Measurements from ENCODE around the gene CHIC1.
"Not testable (repeated sequence)": the region's sequence is repeated elsewhere in the genome, so short reads cannot be mapped to it uniquely, and the experiment has no call there.

The CHIC1 gene

DNA sequence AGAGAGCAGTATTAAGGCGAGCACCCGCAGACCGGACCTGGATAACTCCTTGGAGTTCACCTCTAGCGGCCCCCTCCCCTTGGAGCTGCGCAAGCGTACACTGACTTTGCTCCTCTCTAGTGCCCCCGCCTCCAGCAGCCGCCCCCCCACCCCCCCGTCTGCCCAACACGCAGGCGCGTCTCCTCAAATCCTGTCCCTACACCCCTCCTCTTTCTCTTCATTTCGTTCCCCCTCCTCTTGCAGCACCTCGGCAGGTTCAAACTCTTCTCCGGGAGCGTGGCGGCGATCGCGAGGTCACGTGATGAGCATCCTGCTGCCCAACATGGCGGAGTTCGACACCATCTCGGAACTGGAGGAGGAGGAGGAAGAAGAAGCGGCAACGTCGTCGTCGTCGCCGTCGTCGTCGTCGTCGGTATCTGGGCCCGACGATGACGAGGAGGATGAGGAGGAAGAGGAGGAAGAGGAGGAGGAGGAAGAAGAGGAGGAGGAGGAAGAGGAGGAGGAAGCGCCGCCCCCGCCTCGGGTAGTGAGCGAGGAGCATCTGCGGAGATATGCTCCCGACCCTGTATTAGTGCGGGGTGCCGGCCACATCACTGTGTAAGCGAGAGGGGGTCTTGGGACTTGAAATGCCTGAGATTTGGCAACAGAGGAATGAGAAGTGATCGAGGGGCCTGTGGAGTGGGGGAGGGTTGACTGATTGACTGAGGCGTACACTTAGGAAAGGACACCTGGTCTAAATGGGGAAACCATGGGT is at the start of gene CHIC1:
CHIC1 (plus strand) TSS at position 214 of the 754 bp plus-strand sequence; CDS start at position 302, 88 bp downstream.
- peak; percentile 49 for DNase-seq (ENCODE audit: low read depth)

- DNase-seq (ENCODE audit: low read depth) = not testable (repeated sequence)
These were observed 40.2 kb upstream of the CHIC1 start for GRCh38 chrX:73522823-73523222.

- no peak for DNase-seq (ENCODE audit: low read depth)
These were observed 38.1 kb upstream of the CHIC1 start for GRCh38 chrX:73524906-73525305.

DNA sequence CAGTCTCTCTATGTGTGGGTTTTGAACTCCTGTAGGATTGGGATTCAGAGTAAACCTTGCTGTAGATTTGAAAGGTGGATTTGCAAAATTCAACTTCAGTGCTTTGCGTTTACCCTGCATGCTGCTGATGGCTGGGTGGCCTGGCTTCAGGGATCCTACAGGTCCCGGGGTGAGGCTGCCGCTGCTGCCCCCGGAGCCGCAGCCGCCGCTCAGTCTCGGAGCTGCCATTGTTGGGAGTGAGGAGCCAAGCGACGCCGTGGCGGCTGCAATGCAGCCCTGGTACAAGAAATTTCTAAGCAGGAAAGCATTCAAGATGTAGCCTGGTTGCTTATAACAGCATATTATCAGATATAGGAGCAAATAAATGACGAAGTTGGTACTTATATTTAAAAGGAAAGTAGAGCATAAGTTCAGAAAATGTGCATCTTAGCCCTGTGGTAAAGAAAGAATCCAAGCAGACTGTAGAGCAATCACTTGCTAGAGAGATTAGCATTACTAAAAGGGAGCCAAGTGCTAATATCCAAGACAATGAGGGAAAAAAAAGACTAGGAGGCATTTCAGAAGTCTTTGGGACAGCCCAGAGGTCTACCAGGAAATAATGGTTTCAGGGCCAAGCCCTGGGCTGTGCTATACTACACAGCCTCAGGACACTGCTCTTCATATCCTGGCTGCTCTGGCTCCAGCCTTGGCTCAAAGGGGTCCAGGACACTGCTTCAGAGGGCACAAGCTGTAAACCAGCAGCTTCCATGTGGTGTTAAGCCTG is 36.9 kb upstream of the CHIC1 start:
- no peak for DNase-seq (ENCODE audit: low read depth)

GRCh38 chrX:73531655-73532054 is 31.3 kb upstream of the CHIC1 start:
- not testable (repeated sequence) for DNase-seq (ENCODE audit: low read depth)

DNA sequence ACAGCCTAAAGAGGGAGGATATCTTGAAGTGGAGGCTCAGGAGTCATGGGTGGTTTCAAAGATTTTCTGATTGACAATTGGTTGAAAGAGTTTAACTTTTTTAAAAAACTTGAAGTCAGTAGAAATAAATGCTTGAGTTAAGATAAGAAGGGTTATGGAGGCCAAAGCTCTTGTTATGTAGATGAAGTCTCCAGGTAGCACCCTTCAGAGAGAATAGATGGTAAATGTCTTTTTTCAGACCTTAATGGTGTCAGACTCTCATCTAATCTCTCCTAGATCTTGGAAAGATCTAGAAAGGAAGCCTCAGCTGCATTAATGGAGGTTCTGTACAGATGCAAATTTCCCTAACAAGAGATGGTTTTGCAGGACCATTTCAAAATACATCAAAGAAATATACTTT is 6.8 kb upstream of the CHIC1 start:
- no peak for DNase-seq (ENCODE audit: low read depth)

GRCh38 chrX:73561801-73562200 is 1.2 kb upstream of the CHIC1 start:
- no peak for DNase-seq (ENCODE audit: low read depth)

DNA sequence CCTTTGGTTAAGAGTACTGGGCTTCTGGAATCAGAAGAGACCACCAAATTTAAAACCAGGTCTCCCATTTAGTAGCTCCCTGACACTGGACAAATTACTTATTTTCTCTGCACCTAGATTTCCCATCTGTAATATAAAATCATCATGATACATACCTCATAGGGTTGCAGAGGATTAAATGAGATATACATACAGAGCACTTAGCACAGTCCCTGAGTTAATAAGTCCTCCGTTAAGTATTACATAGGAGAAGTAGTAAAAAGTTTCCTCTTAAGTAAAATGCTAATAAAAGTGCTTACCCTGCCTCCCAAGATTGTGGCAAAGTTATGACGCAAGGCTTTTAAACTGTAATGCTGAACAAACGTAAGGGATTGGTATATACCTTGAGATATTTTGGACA is 539 bp upstream of the CHIC1 start:
- no peak for DNase-seq (ENCODE audit: low read depth)

GRCh38 chrX:73563738-73564068 is 706 bp downstream of the CHIC1 start:
- no peak for DNase-seq (ENCODE audit: low read depth)

DNA sequence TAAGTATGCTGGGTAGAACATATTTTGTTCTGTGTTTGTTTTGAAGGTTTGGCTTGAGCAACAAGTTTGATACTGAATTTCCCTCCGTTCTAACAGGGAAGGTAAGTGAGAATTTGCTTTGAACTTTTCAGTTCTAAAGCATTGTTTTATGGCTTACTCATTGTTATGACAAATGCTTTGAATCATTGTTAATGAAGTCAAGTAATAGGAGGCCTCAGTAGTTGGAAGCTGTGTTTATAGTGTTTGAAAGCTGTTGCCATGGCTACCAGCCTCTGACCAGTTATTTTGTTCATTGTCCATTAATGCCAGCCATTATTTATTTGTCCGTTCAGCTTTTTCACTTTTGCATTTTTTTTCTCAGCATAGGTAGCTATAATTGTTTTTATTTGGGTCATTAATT is 14.4 kb downstream of the CHIC1 start:
- DNase-seq (ENCODE audit: low read depth) = no peak

GRCh38 chrX:73581002-73581628 is 18.1 kb downstream of the CHIC1 start:
- no peak for DNase-seq (ENCODE audit: low read depth)

GRCh38 chrX:73597758-73598157 is 34.8 kb downstream of the CHIC1 start:
- DNase-seq (ENCODE audit: low read depth) = not testable (repeated sequence)

- DNase-seq (ENCODE audit: low read depth) = no peak
These were observed 52.0 kb downstream of the CHIC1 start for GRCh38 chrX:73615022-73615421.

DNA sequence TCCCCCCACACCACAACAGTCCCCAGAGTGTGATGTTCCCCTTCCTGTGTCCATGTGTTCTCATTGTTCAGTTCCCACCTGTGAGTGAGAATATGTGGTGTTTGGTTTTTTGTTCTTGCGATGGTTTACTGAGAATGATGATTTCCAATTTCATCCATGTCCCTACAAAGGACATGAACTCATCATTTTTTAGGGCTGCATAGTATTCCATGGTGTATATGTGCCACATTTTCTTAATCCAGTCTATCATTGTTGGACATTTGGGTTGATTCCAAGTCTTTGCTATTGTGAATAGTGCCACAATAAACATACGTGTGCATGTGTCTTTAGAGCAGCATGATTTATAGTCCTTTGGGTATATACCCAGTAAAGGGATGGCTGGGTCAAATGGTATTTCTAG is 78.7 kb downstream of the CHIC1 start:
- DNase-seq (ENCODE audit: low read depth) = not testable (repeated sequence)

DNA sequence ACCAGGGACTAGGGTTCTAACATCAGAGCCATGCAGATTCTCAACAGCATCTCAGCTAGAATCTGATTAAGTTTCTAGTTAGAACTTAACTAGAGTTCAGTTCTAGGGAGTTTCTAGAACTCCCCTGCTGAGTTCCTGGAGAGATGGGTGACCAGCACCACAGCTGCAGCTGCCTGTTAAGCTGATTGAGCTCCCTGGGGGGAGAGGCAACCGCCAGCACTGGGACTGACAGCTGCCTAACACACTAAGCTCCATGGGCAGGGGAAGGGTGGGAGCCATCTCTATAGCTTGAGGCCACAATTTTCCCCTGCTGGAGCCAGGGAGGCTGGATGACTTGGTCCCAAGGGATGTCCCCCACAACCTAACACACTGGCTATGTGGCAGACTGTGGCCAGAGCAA is 84.2 kb downstream of the CHIC1 start:
- DNase-seq (ENCODE audit: low read depth) = no peak

DNA sequence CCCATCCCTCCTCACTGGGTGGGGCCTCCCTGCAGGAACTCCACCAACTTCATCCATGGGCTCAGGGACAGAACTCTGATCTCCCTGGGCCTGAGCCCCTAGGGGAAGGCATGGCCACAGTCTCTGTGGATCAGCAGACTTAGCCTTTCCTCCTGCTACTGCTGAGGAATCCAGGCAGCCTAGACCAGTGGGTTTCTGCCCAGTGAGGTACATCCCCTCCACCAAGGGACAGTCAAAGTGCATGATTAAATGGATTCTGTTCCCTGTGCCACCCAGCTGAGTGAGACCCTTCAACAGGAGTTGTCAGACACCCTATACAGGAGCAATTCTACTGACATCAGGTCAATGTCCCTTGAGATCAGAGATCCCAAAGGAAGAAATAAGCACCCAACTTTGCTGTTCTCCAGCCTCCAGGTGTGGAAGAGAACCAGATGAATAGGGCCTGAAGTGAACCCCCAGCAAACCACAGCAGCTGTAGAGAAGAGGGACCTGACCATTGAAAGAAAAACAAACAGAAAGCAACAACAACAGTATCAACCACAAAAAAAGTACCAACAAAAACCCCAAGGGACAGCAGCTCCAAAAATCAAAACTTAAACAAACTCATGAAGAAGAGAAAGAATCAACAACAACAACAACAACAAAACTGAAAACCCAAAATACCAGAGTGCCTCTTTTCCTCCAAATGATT is 84.8 kb downstream of the CHIC1 start:
- no peak for DNase-seq (ENCODE audit: low read depth)

GRCh38 chrX:73661322-73661721 is 98.3 kb downstream of the CHIC1 start:
- DNase-seq (ENCODE audit: low read depth) = not testable (repeated sequence)

DNA sequence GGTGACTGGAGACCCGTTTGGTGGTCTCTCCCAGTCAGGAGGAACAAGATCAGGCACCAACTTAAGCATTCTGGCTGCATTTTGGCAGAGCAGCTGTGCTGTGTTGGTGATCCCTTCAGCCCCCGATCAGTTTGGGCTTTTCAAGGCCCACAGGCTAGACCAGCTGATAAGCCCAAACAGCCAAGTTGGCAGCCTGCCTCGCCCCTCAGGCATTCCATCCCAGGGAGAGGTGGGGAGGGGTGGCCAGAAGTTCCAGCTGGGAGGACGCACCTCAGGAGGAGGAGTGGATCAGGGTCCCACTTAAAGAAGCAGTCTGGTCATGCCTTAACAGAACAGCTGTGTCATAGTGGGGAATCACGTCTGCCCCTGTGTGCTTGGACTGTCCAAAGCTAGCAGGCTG is 105.8 kb downstream of the CHIC1 start:
- DNase-seq (ENCODE audit: low read depth) = no peak

- DNase-seq (ENCODE audit: low read depth) = no peak
These were observed 118.4 kb downstream of the CHIC1 start for GRCh38 chrX:73681408-73681807.

DNA sequence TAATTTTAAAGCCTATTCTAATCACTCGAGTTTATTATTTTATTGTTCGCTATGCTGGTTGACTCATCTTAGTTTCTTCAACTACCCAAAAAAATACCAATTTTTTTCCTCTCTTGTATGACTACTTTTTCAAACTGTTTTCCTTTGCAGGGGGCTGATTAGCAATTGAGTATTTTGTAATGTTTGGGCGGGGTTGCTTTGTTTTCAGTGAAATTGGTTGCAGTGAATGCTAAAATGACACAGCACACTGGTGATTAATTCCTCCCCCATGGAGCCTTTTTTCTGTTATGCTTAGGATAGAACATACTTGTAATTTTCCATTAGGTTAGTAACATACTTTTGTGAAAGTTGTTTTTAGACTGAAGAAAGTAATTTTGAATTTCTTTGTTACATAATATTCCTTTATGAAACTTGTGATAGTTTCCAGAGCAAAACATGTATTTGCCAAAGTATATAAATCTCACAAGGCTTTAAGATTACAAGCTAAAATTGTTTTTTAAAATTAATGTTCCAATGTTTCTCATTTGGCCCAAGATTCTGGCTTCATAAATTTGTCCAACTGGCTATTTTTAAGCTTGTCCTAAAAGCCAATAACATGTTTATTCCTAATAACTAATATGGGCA is 120.4 kb downstream of the CHIC1 start:
- no peak for DNase-seq (ENCODE audit: low read depth)

GRCh38 chrX:73707014-73707413 is 144.0 kb downstream of the CHIC1 start:
- not testable (repeated sequence) for DNase-seq (ENCODE audit: low read depth)

- DNase-seq (ENCODE audit: low read depth) = no peak
These were observed 165.6 kb downstream of the CHIC1 start for GRCh38 chrX:73728602-73729001.
